Measurements from ENCODE around the gene FLT1.

The FLT1 gene

GRCh38 chr13:28531845-28532387 lies 37.0 kb upstream of the FLT1 start (continued):
- TF ChIP-seq ZFP3 (tag by site-specific recombination; IDR thresholded peaks at IDR 0.05; ENCODE audit: low read depth): peak; percentile 76; the same call in 1 of the 2 replicates
- no peak for TF ChIP-seq ZNF362 (tag by site-specific recombination; IDR thresholded peaks at IDR 0.05)
- no peak for TF ChIP-seq YY2 (tag by site-specific recombination; IDR thresholded peaks at IDR 0.05)
- peak; percentile 88 for TF ChIP-seq PRDM1 (tag by site-specific recombination; IDR thresholded peaks at IDR 0.05)
- peak; percentile 11; the same call in 1 of the 2 replicates for TF ChIP-seq ZNF2 (tag by site-specific recombination; IDR thresholded peaks at IDR 0.05)
- no peak for TF ChIP-seq ZXDB (tag by site-specific recombination; IDR thresholded peaks at IDR 0.05)
- TF ChIP-seq RBAK (tag by site-specific recombination; IDR thresholded peaks at IDR 0.05): no peak
- TF ChIP-seq ELK4 (IDR thresholded peaks at IDR 0.05; ENCODE audit: borderline replicate concordance, low read depth, low read length): no peak
- peak; percentile 18; the same call in 1 of the 2 replicates for TF ChIP-seq ZBTB10 (tag by site-specific recombination; IDR thresholded peaks at IDR 0.05)
- TF ChIP-seq ZNF280C (tag by site-specific recombination; IDR thresholded peaks at IDR 0.05): no peak
- no peak for TF ChIP-seq KLF1 (tag by site-specific recombination; IDR thresholded peaks at IDR 0.05)
- no peak for TF ChIP-seq BCL11A (tag by site-specific recombination; IDR thresholded peaks at IDR 0.05; ENCODE audit: low read depth)
- no peak for TF ChIP-seq ZBTB8A (tag by site-specific recombination; IDR thresholded peaks at IDR 0.05)
- TF ChIP-seq ZNF76 (tag by site-specific recombination; IDR thresholded peaks at IDR 0.05; ENCODE audit: borderline replicate concordance, low read depth): no peak
- no peak for TF ChIP-seq ZNF560 (tag by site-specific recombination; IDR thresholded peaks at IDR 0.05; ENCODE audit: borderline replicate concordance)
- no peak for TF ChIP-seq REST (tag by site-specific recombination; IDR thresholded peaks at IDR 0.05)
- peak; percentile 27; the same call in 1 of the 2 replicates for TF ChIP-seq KLF9 (tag by site-specific recombination; IDR thresholded peaks at IDR 0.05; ENCODE audit: low read depth)
- no peak for TF ChIP-seq ZNF292 (tag by site-specific recombination; IDR thresholded peaks at IDR 0.05; ENCODE audit: borderline replicate concordance, low read depth)
- TF ChIP-seq ZBTB20 (tag by site-specific recombination; IDR thresholded peaks at IDR 0.05): no peak
- TF ChIP-seq ZSCAN5A (tag by site-specific recombination; IDR thresholded peaks at IDR 0.05): 0 out of 2 replicates have a peak, but pooled peaks have one; percentile 69
- no peak for TF ChIP-seq KLF10 (tag by site-specific recombination; IDR thresholded peaks at IDR 0.05)
- no peak for TF ChIP-seq PRDM6 (tag by site-specific recombination; IDR thresholded peaks at IDR 0.05)
- TF ChIP-seq ZBTB26 (tag by site-specific recombination; optimal IDR thresholded peaks at IDR 0.05): peak; percentile 37
